ENCODE data around the gene IVD. TPM values are rescaled to one million over a fixed set of nuclear protein-coding genes. Genes with fewer than 3 reads are reported as not detected.

Gene IVD
- total RNA-seq, 1 experiment from 2014 or later: 93.1 TPM

- no peak overlapping the region for H4K91ac ChIP-seq (ENCODE audit: insufficient read length, low read depth, low read length)
- DNase-seq: peak; percentile 40
- no peaks in the 10 kb centered on the region for H3K79me2 ChIP-seq (ENCODE audit: insufficient read depth, low read length)
- no peaks in the 10 kb centered on the region for H3K79me1 ChIP-seq (ENCODE audit: insufficient read depth, low read depth, low read length, poor library complexity, severe bottlenecking)
- no peak overlapping the region for H4K8ac ChIP-seq (replicated peaks; ENCODE audit: insufficient read length, low read depth, low read length)
- H3K23me2 ChIP-seq (ENCODE audit: insufficient read length, low read depth, low read length, poor library complexity, severe bottlenecking): no peaks in the 10 kb centered on the region
- H3K4ac ChIP-seq (ENCODE audit: low read depth, low read length): no peak overlapping the region
- Mint-ChIP-seq H3K4me1 (peaks cover 9 to 12% of the 10 kb centered on the region in 2 experiments), H3K27ac (peak overlapping the region in 2 of 3 experiments; percentile 28 to 60; a peak in 2 of 7 replicates), H3K9me3 (no peaks in the 10 kb centered on the region), H3K36me3 (ENCODE audit: insufficient read depth in 1 of 3, low read depth in 3 of 3) (peaks cover 4 to 26% (median 24%) of the 10 kb centered on the region in 3 experiments; a peak in 6 of 7 replicates), H3K4me3 (no peak overlapping the region; a peak in 1 of 5 replicates), H3K27me3 (ENCODE audit: low read depth) (peaks cover 4% of the 10 kb centered on the region; the same call in 1 of the 2 replicates)
- H2BK12ac ChIP-seq (ENCODE audit: insufficient read length, low read depth, low read length): no peak overlapping the region
- H2BK20ac ChIP-seq (ENCODE audit: low read depth, low read length, poor library complexity, severe bottlenecking): no peak overlapping the region
- H3K4me2 ChIP-seq (ENCODE audit: insufficient read depth, insufficient read length, low read length): no peak overlapping the region
- no peaks in the 10 kb centered on the region for H3K4me1 ChIP-seq (ENCODE audit: insufficient read depth, low read length)
- no peak overlapping the region for H3K27ac ChIP-seq (ENCODE audit: insufficient read length, low read depth, low read length)
- no peaks in the 10 kb centered on the region for H3K9me3 ChIP-seq (ENCODE audit: control insufficient read depth, low read depth, low read length)
- no peak overlapping the region for H4K5ac ChIP-seq (ENCODE audit: insufficient read length, low read depth, low read length)
- no peak for TF ChIP-seq CTCF (conservative IDR thresholded peaks at IDR 0.05)
- H3K23ac ChIP-seq (ENCODE audit: insufficient read length, low read depth, low read length): no peak overlapping the region
- H3T11ph ChIP-seq (ENCODE audit: low read length): no peak overlapping the region
- H2BK15ac ChIP-seq (ENCODE audit: low read depth, low read length): no peak overlapping the region
- H2BK5ac ChIP-seq (ENCODE audit: insufficient read length, low read length): no peak overlapping the region
- no peak overlapping the region for H3K14ac ChIP-seq (ENCODE audit: insufficient read depth, low read length)
- no CpG with 5 or more reads among the region's 3 CpGs for WGBS (ENCODE audit: extremely low coverage, insufficient read length, low lambda C conversion rate)
- no peak overlapping the region for H3K56ac ChIP-seq (ENCODE audit: insufficient read length, low read depth, low read length)
- H2AFZ ChIP-seq (ENCODE audit: low read length): no peak overlapping the region
- H2BK120ac ChIP-seq (ENCODE audit: low read depth, low read length, poor library complexity, severe bottlenecking): no peak overlapping the region
- H3K18ac ChIP-seq (ENCODE audit: insufficient read length, low read depth, low read length): no peak overlapping the region
- no peaks in the 10 kb centered on the region for H3K27me3 ChIP-seq (ENCODE audit: insufficient read depth, low read length)
- no peak overlapping the region for H2AK5ac ChIP-seq (ENCODE audit: insufficient read length, low read length)
- H4K20me1 ChIP-seq (ENCODE audit: control insufficient read depth, insufficient read depth, insufficient read length): no peaks in the 10 kb centered on the region
- H3K9ac ChIP-seq (ENCODE audit: extremely low read depth, insufficient read length, low read length): no peak overlapping the region
These were observed 15.2 kb downstream of the IVD start for GRCh38 chr15:40420793-40421192.
